ENCODE measurements around the gene MORC2.

Gene MORC2

DNA sequence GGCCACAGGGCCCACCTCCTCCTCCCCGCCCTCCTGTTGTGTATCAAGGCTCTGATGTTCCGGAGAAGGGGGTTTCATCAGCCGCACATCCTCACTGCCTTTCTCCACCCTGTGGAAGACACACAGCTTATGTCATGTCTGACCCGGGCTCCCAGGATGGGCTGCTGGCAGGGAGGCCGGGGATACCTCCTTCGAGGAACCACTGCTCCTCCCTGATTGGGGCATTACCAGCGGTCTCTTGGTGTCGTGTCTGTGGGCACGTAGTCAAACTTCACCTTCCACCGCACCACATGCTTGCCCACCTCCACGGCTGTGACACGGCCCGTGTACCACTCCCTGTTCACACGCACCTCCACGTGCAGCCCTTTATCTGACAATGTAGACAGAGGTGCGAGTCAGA, 35.9 kb downstream of the MORC2 start:
- no peak for ATAC-seq (ENCODE audit: insufficient read depth, low read depth)
- Histone ChIP-seq H3K36me3 (ENCODE audit: insufficient read depth, low read length) (peaks cover 87% of the 10 kb centered on the region), H4K20me1 (ENCODE audit: insufficient read depth, low read length) (no peaks in the 10 kb centered on the region; the same call in none of the 2 replicates)

DNA sequence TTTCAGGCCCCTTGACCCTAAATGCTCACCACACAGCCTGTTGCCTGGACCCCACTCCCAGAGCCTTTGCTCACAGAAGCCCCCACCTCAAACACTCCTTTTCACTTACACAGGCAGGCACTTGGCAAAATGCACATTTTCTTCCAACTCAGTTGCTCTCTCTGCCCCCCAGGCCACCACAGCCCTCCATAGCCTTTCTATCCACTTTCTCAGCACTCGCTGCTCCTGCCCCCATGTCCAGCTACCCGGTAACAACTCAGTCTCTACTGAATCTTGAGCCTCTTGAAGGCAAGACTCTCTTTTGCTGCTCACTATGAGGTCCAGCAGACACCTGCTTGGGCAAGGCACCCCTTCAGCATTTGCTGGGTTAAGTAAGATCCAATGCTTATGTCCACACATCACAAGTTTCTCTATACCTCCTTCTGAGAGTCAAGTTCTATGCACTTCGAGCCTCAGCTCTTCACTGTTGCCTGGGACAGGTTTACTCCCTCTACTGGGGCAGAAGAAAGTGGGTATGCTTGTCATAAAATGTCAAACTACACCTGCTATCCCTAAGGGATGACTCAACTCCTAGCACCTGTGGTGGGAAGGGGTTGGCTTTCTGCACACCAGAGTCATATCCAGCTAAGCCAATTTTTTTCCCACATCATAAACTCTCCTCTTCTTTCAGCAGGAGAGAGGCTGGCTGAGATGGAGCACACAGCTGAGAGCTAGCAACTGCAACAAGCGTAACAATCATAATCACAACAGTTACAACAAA, 36.9 kb downstream of the MORC2 start:
- H3K27ac ChIP-seq (ENCODE audit: low read length), result no peak overlapping the region
- H3K9ac ChIP-seq (ENCODE audit: low read depth, low read length), result no peak overlapping the region
- TF ChIP-seq, protein P1, sequence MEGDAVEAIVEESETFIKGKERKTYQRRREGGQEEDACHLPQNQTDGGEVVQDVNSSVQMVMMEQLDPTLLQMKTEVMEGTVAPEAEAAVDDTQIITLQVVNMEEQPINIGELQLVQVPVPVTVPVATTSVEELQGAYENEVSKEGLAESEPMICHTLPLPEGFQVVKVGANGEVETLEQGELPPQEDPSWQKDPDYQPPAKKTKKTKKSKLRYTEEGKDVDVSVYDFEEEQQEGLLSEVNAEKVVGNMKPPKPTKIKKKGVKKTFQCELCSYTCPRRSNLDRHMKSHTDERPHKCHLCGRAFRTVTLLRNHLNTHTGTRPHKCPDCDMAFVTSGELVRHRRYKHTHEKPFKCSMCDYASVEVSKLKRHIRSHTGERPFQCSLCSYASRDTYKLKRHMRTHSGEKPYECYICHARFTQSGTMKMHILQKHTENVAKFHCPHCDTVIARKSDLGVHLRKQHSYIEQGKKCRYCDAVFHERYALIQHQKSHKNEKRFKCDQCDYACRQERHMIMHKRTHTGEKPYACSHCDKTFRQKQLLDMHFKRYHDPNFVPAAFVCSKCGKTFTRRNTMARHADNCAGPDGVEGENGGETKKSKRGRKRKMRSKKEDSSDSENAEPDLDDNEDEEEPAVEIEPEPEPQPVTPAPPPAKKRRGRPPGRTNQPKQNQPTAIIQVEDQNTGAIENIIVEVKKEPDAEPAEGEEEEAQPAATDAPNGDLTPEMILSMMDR (IDR thresholded peaks at IDR 0.05; ENCODE audit: borderline replicate concordance, extremely low read depth, low read length, poor library complexity, severe bottlenecking), result no peak
- TF ChIP-seq EZH2 (IDR thresholded peaks at IDR 0.05; ENCODE audit: borderline replicate concordance, low read depth, low read length, severe bottlenecking), result no peak
- ATAC-seq (ENCODE audit: insufficient read depth, low read depth), result no peak
- no peak overlapping the region for H2AFZ ChIP-seq (ENCODE audit: low read depth, low read length)
- H3K4me1 ChIP-seq (ENCODE audit: insufficient read depth, low read length), result no peaks in the 10 kb centered on the region
- H3K4me3 ChIP-seq (ENCODE audit: low read depth in 1 of 2, low read length in 2 of 2), result no peak overlapping the region
- H3K27me3 ChIP-seq (ENCODE audit: insufficient read depth, low read length, poor library complexity), result no peaks in the 10 kb centered on the region
- no peaks in the 10 kb centered on the region for H3K79me2 ChIP-seq (ENCODE audit: insufficient read depth, low read length)
- H4K20me1 ChIP-seq (ENCODE audit: insufficient read depth, low read length), result no peaks in the 10 kb centered on the region; the same call in none of the 2 replicates
- H3K9me3 ChIP-seq (ENCODE audit: insufficient read depth, low read length, severe bottlenecking), result no peaks in the 10 kb centered on the region
- H3K36me3 ChIP-seq (ENCODE audit: insufficient read depth, low read length), result peaks cover 88% of the 10 kb centered on the region
- H3K4me2 ChIP-seq (ENCODE audit: insufficient read depth, low read length), result no peak overlapping the region
- no peak for DNase-seq

More for the DNA sequence above, 35.9 kb downstream of the MORC2 start:
- Histone ChIP-seq H3K9ac (ENCODE audit: low read depth, low read length) (no peak overlapping the region), H3K4me3 (ENCODE audit: low read depth in 1 of 2, low read length in 2 of 2) (no peak overlapping the region), H3K27ac (ENCODE audit: low read length) (no peak overlapping the region), H3K4me2 (ENCODE audit: insufficient read depth, low read length) (no peak overlapping the region), H3K4me1 (ENCODE audit: insufficient read depth, low read length) (no peaks in the 10 kb centered on the region), H3K27me3 (ENCODE audit: insufficient read depth, low read length, poor library complexity) (no peaks in the 10 kb centered on the region), H3K9me3 (ENCODE audit: insufficient read depth, low read length, severe bottlenecking) (no peaks in the 10 kb centered on the region), H2AFZ (ENCODE audit: low read depth, low read length) (no peak overlapping the region), H3K79me2 (ENCODE audit: insufficient read depth, low read length) (no peaks in the 10 kb centered on the region)
- TF ChIP-seq EZH2 (IDR thresholded peaks at IDR 0.05; ENCODE audit: borderline replicate concordance, low read depth, low read length, severe bottlenecking), result no peak
- TF ChIP-seq, protein P1 (IDR thresholded peaks at IDR 0.05; ENCODE audit: borderline replicate concordance, extremely low read depth, low read length, poor library complexity, severe bottlenecking), result no peak
- DNase-seq, result no peak

DNA sequence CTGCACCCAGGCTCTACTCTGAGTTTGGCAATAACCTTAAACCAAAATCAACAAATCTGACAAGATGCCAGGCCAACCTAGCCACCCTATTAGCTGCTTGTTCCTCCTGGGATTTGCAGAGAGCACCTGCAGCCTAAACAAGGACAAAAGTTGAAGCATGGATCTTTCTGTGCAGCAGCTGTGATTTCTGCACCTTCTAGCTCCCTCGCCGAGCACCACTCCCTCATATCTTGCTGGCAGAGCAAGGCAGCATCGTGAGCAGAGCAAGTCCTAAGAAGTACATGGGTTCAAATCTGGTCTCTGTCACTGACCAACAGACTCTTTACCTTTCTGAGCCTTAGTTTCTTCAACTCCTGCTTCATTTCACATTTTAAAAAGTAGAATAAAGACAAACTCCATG, 38.3 kb downstream of the MORC2 start:
- H3K27me3 ChIP-seq (ENCODE audit: insufficient read depth, low read length, poor library complexity), result no peaks in the 10 kb centered on the region
- peaks cover 85% of the 10 kb centered on the region for H3K36me3 ChIP-seq (ENCODE audit: insufficient read depth, low read length)
- H2AFZ ChIP-seq (ENCODE audit: low read depth, low read length), result no peak overlapping the region
- H3K4me1 ChIP-seq (ENCODE audit: insufficient read depth, low read length), result no peaks in the 10 kb centered on the region
- H3K9me3 ChIP-seq (ENCODE audit: insufficient read depth, low read length, severe bottlenecking), result no peaks in the 10 kb centered on the region
- no peak for DNase-seq
- no peaks in the 10 kb centered on the region; the same call in none of the 2 replicates for H4K20me1 ChIP-seq (ENCODE audit: insufficient read depth, low read length)
- H3K27ac ChIP-seq (ENCODE audit: low read length), result no peak overlapping the region
- H3K4me3 ChIP-seq (ENCODE audit: low read depth in 1 of 2, low read length in 2 of 2), result no peak overlapping the region
- ATAC-seq (ENCODE audit: insufficient read depth, low read depth), result no peak
- no peak overlapping the region for H3K4me2 ChIP-seq (ENCODE audit: insufficient read depth, low read length)
- no peaks in the 10 kb centered on the region for H3K79me2 ChIP-seq (ENCODE audit: insufficient read depth, low read length)
- H3K9ac ChIP-seq (ENCODE audit: low read depth, low read length), result no peak overlapping the region
- no peak for TF ChIP-seq EZH2 (IDR thresholded peaks at IDR 0.05; ENCODE audit: borderline replicate concordance, low read depth, low read length, severe bottlenecking)
- TF ChIP-seq, protein P1 (IDR thresholded peaks at IDR 0.05; ENCODE audit: borderline replicate concordance, extremely low read depth, low read length, poor library complexity, severe bottlenecking), result no peak

Measured in DND-41 (cell line).